ENCODE data around the gene AGK.

DNA sequence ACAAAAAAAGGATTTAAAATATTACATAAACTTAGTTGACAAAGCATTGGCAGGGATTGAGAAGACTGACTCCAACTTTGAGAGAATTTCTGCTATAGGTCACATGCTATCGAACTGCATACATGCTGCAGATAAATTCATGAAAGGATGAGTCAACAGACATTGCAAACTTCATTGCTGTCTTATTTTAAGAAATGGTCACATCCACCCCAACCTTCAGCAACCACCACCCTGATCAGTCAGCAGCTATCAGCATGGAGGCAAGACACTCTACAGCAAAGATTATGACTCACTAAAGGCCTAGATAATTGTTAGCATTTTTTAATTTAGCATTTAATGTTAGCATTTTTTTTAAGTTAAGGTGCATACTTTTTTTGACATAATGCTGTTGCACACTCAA is 73.6 kb downstream of the AGK start:
- TF ChIP-seq, protein P1, sequence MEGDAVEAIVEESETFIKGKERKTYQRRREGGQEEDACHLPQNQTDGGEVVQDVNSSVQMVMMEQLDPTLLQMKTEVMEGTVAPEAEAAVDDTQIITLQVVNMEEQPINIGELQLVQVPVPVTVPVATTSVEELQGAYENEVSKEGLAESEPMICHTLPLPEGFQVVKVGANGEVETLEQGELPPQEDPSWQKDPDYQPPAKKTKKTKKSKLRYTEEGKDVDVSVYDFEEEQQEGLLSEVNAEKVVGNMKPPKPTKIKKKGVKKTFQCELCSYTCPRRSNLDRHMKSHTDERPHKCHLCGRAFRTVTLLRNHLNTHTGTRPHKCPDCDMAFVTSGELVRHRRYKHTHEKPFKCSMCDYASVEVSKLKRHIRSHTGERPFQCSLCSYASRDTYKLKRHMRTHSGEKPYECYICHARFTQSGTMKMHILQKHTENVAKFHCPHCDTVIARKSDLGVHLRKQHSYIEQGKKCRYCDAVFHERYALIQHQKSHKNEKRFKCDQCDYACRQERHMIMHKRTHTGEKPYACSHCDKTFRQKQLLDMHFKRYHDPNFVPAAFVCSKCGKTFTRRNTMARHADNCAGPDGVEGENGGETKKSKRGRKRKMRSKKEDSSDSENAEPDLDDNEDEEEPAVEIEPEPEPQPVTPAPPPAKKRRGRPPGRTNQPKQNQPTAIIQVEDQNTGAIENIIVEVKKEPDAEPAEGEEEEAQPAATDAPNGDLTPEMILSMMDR (conservative IDR thresholded peaks at IDR 0.05; ENCODE audit: low read depth, low read length): no peak
- TF ChIP-seq EZH2 (IDR thresholded peaks at IDR 0.05; ENCODE audit: borderline replicate concordance, low read depth, low read length, poor library complexity, severe bottlenecking): no peak

Measured in A673 (cell line).